Left ventricle myocardium superior (tissue), 1 donor: ENCODE data around the gene CCDC86. TPM values are rescaled to one million over a fixed set of nuclear protein-coding genes. Genes with fewer than 3 reads are reported as not detected.
"Not testable (repeated sequence)": the region's sequence is repeated elsewhere in the genome, so short reads cannot be mapped to it uniquely, and the experiment has no call there.

Experiments
- ATAC-seq: fragments of 200-7000 bp; cut with Tn5 transposase; one replicate; pipeline ENCODE4 v1.9.1; 2020; ENCODE audit warnings: mild to moderate bottlenecking, moderate library complexity
- DNase-seq: peaks from one replicate; pipeline ENCODE4 v3.0.0-alpha.2; 2020
- intact Hi-C: fragments of 100-400 bp; cut with micrococcal nuclease; formaldehyde crosslinking; loops from one replicate; pipeline ENCODE4 v1.11.0; 2022
- long read RNA-seq: library from polyadenylated mRNA; unstranded; transcript quantifications from one replicate; pipeline ENCODE4 v2.0.0, GENCODE V29; 2021
- total RNA-seq: library from RNA; stranded (reverse); fragmentation: NEBNext Ultra II Directional; extraction: Animal tissue kit (Norgen Biotek cat#: 25700); gene quantifications from one replicate; pipeline ENCODE4 v1.2.1, GENCODE V29; 2021
- donor health status: DM: no; HTN: yes; CAD: no; lungs with severe emphysema.

CCDC86 gene, protein sequence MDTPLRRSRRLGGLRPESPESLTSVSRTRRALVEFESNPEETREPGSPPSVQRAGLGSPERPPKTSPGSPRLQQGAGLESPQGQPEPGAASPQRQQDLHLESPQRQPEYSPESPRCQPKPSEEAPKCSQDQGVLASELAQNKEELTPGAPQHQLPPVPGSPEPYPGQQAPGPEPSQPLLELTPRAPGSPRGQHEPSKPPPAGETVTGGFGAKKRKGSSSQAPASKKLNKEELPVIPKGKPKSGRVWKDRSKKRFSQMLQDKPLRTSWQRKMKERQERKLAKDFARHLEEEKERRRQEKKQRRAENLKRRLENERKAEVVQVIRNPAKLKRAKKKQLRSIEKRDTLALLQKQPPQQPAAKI
- 9.7 TPM for total RNA-seq
- long read RNA-seq, transcript CCDC86-201 (4 exons, 1,893 nt): major isoform, 11 of 12 reads
- long read RNA-seq, partial matches to known transcripts: 0 of 12 reads
- long read RNA-seq, other reads (novel, unspliced or antisense): 1 of 12 reads

DNA sequence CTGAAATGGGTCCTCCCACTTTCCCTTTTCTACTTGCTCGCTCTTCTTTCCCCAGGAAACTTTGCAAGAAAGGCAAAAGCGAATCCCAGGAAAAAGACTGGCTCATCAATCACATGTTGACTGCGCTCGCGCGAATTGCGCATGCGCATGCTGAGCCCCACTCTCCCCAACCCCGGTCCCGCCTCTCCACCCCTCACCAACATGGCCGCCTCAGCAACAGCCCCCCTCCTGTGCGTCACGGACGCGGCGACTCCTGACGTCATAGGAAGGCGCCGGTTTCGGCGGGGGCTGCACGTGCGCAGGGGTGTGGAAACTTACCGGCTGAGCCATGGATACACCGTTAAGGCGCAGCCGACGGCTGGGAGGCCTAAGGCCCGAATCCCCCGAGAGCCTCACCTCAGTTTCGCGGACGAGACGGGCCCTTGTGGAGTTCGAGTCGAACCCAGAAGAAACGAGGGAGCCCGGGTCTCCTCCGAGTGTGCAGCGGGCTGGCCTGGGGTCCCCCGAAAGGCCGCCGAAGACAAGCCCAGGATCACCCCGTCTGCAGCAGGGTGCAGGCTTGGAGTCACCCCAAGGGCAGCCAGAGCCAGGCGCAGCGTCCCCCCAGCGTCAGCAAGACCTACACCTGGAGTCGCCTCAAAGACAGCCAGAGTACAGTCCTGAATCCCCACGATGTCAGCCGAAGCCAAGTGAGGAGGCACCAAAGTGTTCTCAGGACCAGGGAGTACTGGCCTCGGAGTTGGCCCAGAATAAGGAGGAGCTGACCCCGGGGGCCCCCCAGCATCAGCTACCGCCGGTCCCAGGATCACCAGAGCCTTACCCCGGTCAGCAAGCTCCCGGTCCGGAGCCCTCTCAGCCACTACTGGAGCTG, at the start of gene CCDC86:
CCDC86 (plus strand) TSS at position 317 of the 871 bp plus-strand sequence; CDS start at position 329, 12 bp downstream.
- intact Hi-C loops: no loop called here
- DNase-seq (peak; percentile 98), ATAC-seq (peak; percentile 95)

DNA sequence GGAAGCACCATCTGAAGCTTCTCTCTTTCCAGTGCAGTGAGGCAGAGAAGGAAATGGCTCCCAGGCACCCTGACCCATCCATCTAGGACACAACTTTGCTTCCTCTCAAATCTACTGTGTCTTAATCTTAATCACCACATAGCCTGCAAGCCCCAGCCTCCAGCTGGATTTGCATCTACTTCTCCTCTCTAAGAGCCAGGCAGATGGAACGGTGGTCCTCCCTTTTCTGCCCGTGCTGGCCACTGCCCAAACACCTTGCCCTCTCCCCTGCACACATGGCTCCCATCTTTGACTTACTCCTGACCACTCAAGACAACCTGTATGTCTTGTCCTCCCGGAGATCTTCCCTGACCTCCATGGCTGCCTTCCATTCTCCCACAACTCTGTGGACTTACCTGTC, 49.4 kb upstream of the CCDC86 start:
- ATAC-seq (no peak), DNase-seq (no peak)
- intact Hi-C loops: no loop called here

DNA sequence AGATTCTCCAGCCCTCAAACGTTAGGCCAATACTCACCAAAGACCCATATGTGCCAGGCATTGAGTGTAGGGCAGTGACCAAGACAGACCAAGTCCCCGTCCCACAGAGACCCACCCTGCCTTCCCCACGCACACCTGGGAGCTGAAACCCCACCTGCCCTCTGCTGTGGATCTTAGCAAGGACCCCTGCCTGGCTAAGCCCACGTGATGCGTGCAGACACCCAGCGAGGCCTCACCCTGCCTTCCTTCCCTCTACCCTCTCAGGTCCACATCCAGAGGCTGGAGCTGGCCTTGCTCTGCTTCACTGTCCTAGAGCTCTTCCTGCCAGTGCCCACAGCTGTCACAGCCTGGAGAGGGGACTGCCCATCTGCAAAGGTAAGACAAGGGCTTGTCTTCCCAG, 46.6 kb upstream of the CCDC86 start:
- intact Hi-C loops: no loop called here
- DNase-seq: no peak
- no peak for ATAC-seq

DNA sequence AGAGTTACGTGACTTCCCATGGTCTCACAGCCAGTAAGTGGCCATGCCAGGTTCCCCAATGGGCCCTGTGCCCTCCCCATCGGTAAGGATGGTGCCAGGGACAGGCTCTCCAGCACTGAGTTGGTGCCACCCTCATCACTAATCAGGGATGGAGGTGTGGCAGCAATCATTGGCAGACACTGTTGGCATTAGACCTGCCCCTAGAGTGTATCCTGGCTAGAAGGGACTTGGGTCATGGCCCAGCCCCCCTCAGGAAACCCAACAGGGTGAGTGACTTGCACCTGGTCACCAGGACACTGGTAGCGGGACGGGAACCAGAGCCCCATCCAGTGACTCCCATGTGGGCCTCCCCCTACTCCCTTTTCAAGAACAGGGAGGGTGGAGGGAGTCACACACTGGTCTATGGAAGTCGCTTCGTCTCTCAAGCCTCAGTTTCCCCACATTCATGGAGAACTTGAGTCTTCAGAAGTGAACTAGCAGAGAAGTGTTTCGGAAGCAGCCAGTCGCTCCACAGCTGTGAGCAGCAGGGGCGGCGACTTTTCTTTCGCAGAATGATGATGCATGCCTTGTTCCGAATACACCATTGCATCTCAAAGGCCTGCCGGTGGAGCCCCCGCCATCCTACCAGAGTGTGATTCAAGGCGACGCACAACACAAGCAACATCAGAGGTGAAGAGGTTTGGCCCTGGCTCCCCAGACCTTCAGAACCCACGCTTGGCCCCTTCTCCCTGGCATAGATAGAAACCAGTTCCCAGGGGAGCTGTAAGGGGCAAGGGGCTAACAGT, 43.9 kb upstream of the CCDC86 start:
- ATAC-seq: no peak
- intact Hi-C loops: no loop called here
- peak; percentile 20 for DNase-seq

DNA sequence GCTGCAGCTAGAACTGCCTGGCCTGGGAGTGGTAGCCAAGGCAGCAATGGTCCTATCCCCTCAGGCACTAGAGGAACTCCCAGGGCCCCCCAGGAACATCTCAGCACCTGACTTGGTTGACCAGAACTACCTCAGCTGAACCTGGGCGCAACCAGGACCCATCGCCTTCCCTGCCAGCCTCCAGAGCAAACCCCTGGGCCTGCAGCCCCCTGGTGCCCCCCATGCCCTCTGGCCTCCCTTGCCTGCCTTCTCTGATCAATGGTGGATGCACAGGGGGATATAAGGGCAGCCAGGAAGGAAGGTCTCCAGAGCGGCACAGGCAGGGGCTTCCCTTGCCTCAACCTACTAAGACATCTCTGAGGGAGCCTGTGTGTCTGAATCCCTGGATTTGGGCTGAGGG, 43.3 kb upstream of the CCDC86 start:
- DNase-seq (peak; percentile 8), ATAC-seq (no peak)
- intact Hi-C loops: no loop called here

DNA sequence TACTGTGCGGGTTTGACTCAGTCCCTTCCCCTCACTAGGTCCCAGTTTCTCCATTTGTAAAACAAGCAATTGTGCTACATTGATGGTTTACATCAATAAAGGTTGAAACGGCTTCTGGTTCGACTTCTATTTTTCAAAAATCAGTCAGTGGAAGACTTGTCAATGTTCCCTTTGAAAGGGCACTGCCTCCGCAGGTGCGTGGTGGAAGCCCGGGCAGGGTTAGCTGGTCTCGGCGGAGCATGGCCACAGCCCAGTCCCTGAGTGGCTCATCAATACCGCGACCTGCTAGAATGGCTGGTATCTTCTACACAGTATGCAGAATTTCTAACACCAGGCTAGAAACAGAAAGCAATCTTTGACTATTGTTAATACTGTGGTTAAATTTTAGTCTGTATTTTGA, 40.7 kb upstream of the CCDC86 start:
- peak; percentile 13 for DNase-seq
- ATAC-seq: no peak
- intact Hi-C loops: no loop called here

DNA sequence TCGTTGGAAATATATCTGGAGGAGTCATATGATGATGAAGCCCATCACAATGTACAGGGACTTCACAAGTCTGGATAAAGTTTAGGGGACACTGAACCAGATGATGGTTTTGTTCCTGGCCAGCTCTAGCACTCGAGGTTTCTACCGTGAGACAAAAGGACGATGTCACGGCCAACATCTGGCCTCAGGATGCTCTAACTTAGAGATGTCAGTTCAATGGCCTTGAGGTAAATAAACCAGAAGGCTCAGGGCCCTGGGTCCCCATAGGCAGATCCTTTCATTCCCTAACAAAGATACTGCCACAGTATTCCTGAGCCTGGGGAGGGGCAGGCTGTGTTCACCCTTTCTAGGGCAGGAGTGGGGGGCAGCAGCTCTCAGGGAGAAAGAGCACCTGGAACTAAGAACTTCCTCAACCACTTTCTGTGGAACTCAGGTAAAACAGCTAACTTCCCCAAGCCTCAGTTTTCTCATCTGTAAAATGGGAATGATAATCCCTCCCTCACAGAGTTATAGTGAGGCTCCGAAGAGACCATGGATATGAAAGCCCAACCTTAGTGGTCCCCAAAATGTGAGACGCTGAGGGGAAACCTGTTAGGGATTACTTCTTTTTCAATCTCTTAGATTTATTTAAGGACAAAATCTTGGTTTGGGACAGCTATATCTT, 38.5 kb upstream of the CCDC86 start:
- ATAC-seq (no peak), DNase-seq (peak; percentile 0)
- intact Hi-C loops: no loop called here

DNA sequence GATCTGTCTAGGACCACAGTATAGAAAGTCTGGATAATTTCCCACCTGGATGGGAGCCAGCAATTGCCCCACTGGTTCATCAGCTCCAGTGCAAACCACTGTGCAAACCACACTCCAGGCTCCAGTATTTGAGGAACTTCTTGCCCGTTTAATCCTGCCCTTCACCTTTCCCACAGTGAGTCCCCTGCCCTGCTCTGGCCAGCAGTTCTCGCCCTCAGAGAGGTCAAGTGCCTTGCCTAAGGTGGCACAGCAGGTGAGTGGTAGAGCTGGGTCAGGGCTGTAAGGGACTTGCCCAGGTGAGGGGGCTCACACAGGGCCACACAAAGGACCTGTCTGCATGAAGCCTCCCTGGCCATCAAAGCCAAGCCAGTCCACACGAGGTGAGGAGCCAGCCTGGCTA, 32.7 kb upstream of the CCDC86 start:
- peak; percentile 9 for DNase-seq
- intact Hi-C loops: no loop called here
- ATAC-seq: no peak

DNA sequence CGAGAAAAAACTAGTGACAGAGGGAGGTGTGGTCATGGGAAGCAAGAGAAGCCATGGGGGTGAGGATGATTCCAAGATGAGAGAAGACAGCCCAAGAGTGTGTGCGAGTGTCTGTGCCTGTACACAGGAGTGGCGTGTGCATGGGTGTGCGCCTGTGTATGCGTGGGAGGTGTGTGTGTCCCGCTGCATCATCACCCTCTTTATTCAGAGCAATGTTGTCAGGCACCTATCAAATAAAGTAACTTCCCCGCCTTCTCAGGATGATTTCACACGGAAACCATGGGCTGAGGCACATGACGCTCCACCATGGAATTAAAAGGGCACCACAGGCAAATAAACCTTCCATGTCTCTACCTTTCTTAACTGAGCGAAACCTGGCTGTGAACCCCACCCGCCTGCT, 32.2 kb upstream of the CCDC86 start:
- DNase-seq: peak; percentile 2
- ATAC-seq: no peak
- intact Hi-C loops: no loop called here

DNA sequence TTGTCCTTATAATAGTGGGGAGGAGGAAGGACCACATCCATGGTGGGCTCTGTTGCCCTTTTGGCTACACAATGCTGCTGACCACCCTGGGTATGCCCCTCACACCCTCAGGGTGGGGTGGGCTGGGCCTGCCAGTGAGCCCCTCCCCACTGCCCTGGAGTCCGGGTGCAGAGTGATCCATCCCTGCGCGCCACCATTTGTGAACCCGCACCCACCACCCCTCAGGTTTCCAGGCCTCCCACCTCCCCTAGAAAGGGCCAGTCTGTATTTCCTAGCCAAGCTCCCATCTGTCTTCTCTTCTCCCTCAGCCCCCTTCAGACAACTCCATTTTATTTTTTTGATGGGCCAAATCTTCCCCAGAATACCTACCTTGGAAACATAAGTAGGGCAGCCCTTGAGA, 31.8 kb upstream of the CCDC86 start:
- intact Hi-C loops: no loop called here
- no peak for ATAC-seq
- peak; percentile 13 for DNase-seq

DNA sequence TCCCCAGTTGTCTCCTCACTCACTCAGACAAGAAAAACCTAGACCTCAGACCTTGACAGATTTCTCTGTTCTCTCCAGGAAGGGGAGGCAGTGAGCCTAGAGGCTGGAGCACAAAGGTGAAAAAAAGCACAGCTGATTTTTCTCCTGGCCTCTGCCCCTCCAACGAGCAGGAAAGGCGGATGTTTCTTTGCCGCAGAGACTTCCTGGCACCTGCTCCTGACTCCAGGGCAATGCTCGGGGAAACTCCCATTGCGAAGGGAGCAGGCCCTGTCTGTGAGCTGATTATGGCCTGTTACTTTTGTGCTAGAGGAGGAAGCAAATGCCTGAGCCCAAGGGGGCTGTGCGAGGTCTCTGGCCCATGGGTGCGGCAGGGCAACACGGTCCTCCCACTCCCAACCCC, 31.3 kb upstream of the CCDC86 start:
- intact Hi-C loops: no loop called here
- ATAC-seq (no peak), DNase-seq (peak; percentile 10)

DNA sequence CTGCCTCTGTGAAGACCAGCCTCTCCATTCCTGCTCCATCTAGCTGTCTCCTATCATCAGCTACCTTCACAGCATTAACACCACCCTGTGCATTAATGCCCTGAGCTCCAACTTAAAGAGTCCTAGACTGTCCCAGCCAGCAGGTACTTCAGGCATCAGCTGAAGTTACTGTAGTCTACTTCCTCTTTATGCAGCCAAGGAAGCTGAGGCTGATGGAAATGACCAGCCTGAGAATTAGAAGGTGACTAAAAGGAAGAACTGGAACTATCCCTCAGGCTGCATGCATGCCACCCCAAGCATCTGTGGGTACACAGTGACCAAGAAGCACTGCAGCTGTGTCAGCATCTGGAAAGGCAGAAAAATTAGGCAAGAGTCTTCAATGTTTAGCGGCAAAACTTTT, 28.6 kb upstream of the CCDC86 start:
- intact Hi-C loops: no loop called here
- ATAC-seq (no peak), DNase-seq (no peak)

DNA sequence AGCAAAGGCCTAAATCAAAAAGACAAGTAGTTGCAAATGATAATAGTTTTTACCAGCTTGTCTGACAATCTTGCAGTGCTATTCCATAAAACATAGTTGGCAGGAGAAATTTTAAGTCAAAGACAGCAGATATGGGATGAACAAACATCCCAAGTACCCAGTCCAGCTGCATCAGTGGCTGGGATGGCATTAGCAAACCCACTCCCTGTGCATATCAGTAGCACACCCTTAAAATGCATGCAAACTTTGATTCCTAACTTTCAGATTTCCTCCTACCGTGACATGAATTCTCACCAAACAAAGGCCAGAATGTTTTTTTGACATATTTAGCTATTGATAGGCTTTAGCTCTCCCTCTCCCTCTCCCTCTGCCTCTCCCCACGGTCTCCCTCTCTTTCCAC, 27.8 kb upstream of the CCDC86 start:
- intact Hi-C loops: no loop called here
- DNase-seq (peak; percentile 1), ATAC-seq (no peak)

DNA sequence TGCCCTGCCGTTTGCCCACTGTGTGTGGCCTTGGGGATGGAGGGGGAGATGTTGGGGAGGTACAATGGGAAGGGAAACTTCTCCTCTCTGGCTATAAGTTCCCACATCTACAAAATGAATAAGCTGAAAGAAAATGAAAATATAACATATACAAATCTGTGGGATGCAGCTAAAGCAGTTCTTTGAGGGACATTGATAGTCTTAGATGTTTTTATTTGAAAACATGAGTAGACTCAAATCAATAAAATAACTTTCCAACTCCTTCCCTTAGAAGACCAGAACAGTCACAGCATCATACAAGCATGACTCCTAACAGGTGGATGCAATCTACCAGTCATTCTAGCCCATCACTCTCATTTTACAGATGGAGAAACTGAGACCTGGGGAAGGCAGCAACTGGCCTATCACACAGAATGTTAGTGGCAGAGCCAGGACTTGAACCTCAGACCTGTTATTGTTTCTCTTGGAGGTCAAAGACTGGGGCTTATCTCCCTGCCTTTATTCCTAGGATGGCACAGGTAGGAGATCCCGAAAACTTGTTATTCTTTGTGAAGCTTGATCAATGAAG, 25.2 kb upstream of the CCDC86 start:
- DNase-seq (peak; percentile 2), ATAC-seq (no peak)
- intact Hi-C loops: no loop called here

DNA sequence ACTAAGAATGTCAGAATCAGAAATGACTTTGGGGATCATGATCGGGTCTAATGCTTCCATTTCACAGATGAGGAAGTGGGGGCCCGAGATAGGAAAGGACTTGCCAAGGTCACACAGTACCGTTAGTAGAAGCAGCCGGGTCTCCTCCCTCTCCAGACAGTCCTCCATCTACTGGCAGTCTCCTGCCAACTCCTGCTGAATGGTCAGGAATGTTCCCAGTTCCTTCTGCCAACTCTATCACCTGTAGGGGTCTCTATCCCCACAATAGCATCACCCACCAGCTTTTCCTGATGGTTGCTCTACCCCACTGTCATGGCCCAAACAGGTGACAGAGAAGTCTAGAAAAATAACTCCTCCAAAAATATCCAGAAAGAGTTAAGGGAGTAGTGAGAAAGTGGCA, 23.9 kb upstream of the CCDC86 start:
- ATAC-seq (no peak), DNase-seq (no peak)
- intact Hi-C loops: no loop called here

DNA sequence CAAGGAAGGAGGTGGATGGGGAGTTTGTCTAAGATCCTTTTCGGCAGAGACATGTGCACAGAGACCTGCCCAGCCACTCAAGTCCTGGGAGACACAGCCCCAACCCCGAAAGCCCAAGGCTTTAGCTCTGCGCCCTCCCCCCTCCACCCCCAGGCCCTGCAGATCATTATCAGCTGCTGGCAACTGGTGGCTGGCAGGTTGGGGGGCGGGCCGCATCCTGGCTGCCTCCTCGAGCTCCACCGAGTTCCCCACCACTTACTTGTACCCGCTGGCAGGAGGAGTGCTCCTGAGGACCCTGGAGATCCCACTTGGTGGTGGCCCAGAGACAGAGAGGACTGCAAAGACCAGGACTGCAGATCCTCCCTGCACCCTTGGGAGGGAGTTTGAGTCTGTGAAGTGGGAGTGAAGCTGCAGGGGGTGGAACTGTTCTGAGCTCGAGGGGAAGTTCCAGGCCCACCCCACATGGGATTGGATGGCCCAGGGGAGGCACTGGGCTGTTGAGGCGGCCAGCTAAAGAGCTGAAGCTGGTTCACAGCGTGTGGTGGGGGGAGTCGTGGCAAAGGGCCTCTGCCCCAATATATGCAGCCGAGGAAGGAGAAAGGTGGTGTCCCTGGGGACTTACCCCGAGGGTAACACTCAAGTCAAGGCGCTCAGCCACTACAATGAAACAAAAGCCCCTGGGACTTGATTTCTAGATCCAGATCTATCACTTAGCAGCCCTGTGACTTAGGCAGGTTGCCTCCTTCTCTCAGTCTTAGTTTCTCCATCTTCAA, 19.9 kb upstream of the CCDC86 start:
- DNase-seq: no peak
- intact Hi-C loops: no loop called here
- no peak for ATAC-seq

DNA sequence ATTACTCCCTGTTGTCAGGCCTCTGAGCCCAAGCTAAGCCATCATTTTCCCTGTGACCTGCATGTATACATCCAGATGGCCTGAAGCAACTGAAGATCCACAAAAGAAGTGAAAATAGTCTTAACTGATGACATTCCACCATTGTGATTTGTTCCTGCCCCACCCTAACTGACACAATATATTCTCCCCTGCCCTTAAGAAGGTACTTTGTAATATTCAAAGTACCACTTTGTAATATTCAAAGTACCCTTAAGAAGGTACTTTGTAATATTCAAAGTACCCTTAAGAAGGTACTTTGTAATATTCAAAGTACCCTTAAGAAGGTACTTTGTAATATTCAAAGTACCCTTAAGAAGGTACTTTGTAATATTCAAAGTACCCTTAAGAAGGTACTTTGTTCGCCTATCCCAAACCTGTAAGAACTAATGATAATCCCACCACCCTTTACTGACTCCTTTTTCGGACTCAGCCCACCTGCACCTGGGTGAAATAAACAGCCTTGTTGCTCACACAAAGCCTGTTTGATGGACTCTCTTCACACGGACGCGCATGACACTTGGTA, 18.1 kb upstream of the CCDC86 start:
- ATAC-seq, DNase-seq, intact Hi-C loops: not testable (repeated sequence)

DNA sequence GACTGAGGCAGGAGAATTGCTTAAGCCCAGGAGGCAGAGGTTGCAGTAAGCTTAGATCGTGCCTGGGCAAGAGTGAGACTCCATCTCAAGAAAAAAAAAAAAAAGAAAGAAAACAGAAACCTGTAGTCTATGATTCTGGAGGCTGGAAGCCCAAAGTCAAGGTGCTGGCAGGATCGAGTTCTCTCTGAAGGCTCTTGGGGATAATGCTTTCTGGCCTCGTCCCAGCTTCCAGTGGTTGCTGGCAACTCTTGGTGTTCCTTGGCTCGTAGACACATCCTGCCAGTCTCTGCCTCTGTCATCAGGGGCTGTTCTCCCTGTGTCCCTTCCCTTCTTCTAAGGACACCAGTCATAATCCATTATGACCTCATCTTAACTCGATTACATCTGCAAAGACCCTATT, 16.8 kb upstream of the CCDC86 start:
- intact Hi-C loops: no loop called here
- ATAC-seq (no peak), DNase-seq (no peak)
